Stimulated activated CD4-positive, alpha-beta T cell treated with anti-CD3 and anti-CD28 coated beads, Interleukin-4, amount 100 ng/mL, for 48 hours (primary cell): Measurements from ENCODE around the gene MMP25.
"Not testable (repeated sequence)": the region's sequence is repeated elsewhere in the genome, so short reads cannot be mapped to it uniquely, and the experiment has no call there.

Experiments
- DNase-seq, 2 donors: peaks; one replicate each; pipeline ENCODE4 v3.0.0-alpha.2; 2020; ENCODE audit warnings: low read depth in 2 of 2

The MMP25 gene

GRCh38 chr16:3073448-3073847 lies 27.1 kb downstream of the MMP25 start:
- DNase-seq: no peak

GRCh38 chr16:3074860-3075522 lies 28.6 kb downstream of the MMP25 start:
- DNase-seq: peak; percentile 68 to 71

GRCh38 chr16:3075523-3075915 lies 29.2 kb downstream of the MMP25 start:
- DNase-seq: no peak

- DNase-seq: not testable (repeated sequence)
Observed at GRCh38 chr16:3075946-3076345, 29.6 kb downstream of the MMP25 start.

GRCh38 chr16:3076577-3076976 lies 30.2 kb downstream of the MMP25 start:
- DNase-seq: no peak

GRCh38 chr16:3080024-3080423 lies 33.7 kb downstream of the MMP25 start:
- no peak for DNase-seq

GRCh38 chr16:3081957-3082356 lies 35.6 kb downstream of the MMP25 start:
- not testable (repeated sequence) for DNase-seq

GRCh38 chr16:3083408-3083807 lies 37.0 kb downstream of the MMP25 start:
- not testable (repeated sequence) for DNase-seq

GRCh38 chr16:3084491-3084890 lies 38.1 kb downstream of the MMP25 start:
- no peak for DNase-seq

GRCh38 chr16:3084969-3085670 lies 38.8 kb downstream of the MMP25 start:
- DNase-seq: no peak

- DNase-seq: no peak
Observed at GRCh38 chr16:3085868-3086595, 39.7 kb downstream of the MMP25 start.

- DNase-seq: no peak
Observed at GRCh38 chr16:3086596-3087242, 40.4 kb downstream of the MMP25 start.

- DNase-seq: no peak
Observed at GRCh38 chr16:3087243-3088235, 41.2 kb downstream of the MMP25 start.

- no peak for DNase-seq
Observed at GRCh38 chr16:3088450-3088849, 42.1 kb downstream of the MMP25 start.

GRCh38 chr16:3088925-3089716 lies 42.8 kb downstream of the MMP25 start:
- no peak for DNase-seq

- DNase-seq: no peak
Observed at GRCh38 chr16:3089717-3090592, 43.6 kb downstream of the MMP25 start.

GRCh38 chr16:3091551-3091950 lies 45.2 kb downstream of the MMP25 start:
- DNase-seq: no peak

GRCh38 chr16:3092501-3092941 lies 46.2 kb downstream of the MMP25 start:
- no peak for DNase-seq
